Stimulated activated CD8-positive, alpha-beta memory T cell treated with anti-CD3 and anti-CD28 coated beads, Interleukin-7, amount 100 ng/mL, for 1 hour (primary cell): ENCODE measurements around the gene TRAPPC2.
"Not testable (repeated sequence)": the region's sequence is repeated elsewhere in the genome, so short reads cannot be mapped to it uniquely, and the experiment has no call there.

Source experiments
- DNase-seq, 2 donors: peaks; one replicate each; pipeline ENCODE4 v3.0.0-alpha.2; 2020; ENCODE audit warnings: low read depth in 2 of 2

The TRAPPC2 gene

GRCh38 chrX:13747836-13748235 lies 13.4 kb upstream of the TRAPPC2 start:
- no peak for DNase-seq

- no peak for DNase-seq
Observed at GRCh38 chrX:13742397-13743176, 8.2 kb upstream of the TRAPPC2 start.

GRCh38 chrX:13741695-13742094 lies 7.3 kb upstream of the TRAPPC2 start:
- no peak for DNase-seq

GRCh38 chrX:13733506-13733905 lies 914 bp downstream of the TRAPPC2 start:
- DNase-seq: no peak

GRCh38 chrX:13732246-13733067 lies 2.0 kb downstream of the TRAPPC2 start:
- no peak for DNase-seq

- not testable (repeated sequence) for DNase-seq
Observed at GRCh38 chrX:13730523-13730922, 3.9 kb downstream of the TRAPPC2 start.

- not testable (repeated sequence) for DNase-seq
Observed at GRCh38 chrX:13726583-13726982, 7.8 kb downstream of the TRAPPC2 start.

- not testable (repeated sequence) for DNase-seq
Observed at GRCh38 chrX:13724878-13725277, 9.5 kb downstream of the TRAPPC2 start.

- no peak for DNase-seq
Observed at GRCh38 chrX:13721819-13722519, 12.5 kb downstream of the TRAPPC2 start.

GRCh38 chrX:13721371-13721770 lies 13.0 kb downstream of the TRAPPC2 start:
- DNase-seq: no peak

- DNase-seq: no peak
Observed at GRCh38 chrX:13719192-13719856, 15.1 kb downstream of the TRAPPC2 start.

GRCh38 chrX:13717700-13718472 lies 16.5 kb downstream of the TRAPPC2 start:
- no peak for DNase-seq

- DNase-seq: no peak
Observed at GRCh38 chrX:13716905-13717304, 17.5 kb downstream of the TRAPPC2 start.

- no peak for DNase-seq
Observed at GRCh38 chrX:13716455-13716854, 18.0 kb downstream of the TRAPPC2 start.

- DNase-seq: no peak
Observed at GRCh38 chrX:13711141-13711540, 23.3 kb downstream of the TRAPPC2 start.

- DNase-seq: no peak
Observed at GRCh38 chrX:13703589-13703988, 30.8 kb downstream of the TRAPPC2 start.

GRCh38 chrX:13703135-13703534 lies 31.3 kb downstream of the TRAPPC2 start:
- no peak for DNase-seq

- DNase-seq: no peak
Observed at GRCh38 chrX:13702111-13702789, 32.2 kb downstream of the TRAPPC2 start.

GRCh38 chrX:13700380-13700779 lies 34.0 kb downstream of the TRAPPC2 start:
- no peak for DNase-seq

GRCh38 chrX:13699183-13699826 lies 35.1 kb downstream of the TRAPPC2 start:
- DNase-seq: no peak
